ENCODE data around the gene PHF5A.

The PHF5A gene

GRCh38 chr22:41411021-41411851 lies 57.3 kb downstream of the PHF5A start:
- TF ChIP-seq, protein P1, sequence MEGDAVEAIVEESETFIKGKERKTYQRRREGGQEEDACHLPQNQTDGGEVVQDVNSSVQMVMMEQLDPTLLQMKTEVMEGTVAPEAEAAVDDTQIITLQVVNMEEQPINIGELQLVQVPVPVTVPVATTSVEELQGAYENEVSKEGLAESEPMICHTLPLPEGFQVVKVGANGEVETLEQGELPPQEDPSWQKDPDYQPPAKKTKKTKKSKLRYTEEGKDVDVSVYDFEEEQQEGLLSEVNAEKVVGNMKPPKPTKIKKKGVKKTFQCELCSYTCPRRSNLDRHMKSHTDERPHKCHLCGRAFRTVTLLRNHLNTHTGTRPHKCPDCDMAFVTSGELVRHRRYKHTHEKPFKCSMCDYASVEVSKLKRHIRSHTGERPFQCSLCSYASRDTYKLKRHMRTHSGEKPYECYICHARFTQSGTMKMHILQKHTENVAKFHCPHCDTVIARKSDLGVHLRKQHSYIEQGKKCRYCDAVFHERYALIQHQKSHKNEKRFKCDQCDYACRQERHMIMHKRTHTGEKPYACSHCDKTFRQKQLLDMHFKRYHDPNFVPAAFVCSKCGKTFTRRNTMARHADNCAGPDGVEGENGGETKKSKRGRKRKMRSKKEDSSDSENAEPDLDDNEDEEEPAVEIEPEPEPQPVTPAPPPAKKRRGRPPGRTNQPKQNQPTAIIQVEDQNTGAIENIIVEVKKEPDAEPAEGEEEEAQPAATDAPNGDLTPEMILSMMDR (IDR thresholded peaks at IDR 0.05; ENCODE audit: low read depth, low read length): no peak
- Histone ChIP-seq H3K27me3 (no peaks in the 10 kb centered on the region), H3K9me3 (no peaks in the 10 kb centered on the region), H3K36me3 (no peaks in the 10 kb centered on the region), H3K4me3 (ENCODE audit: low read depth, low read length) (no peak overlapping the region), H3K4me1 (no peaks in the 10 kb centered on the region)
- no peak for DNase-seq

GRCh38 chr22:41410311-41410751 lies 58.2 kb downstream of the PHF5A start:
- TF ChIP-seq, protein P1 (IDR thresholded peaks at IDR 0.05; ENCODE audit: low read depth, low read length): no peak
- H3K4me1 ChIP-seq: no peaks in the 10 kb centered on the region
- DNase-seq: no peak

More at GRCh38 chr22:41410311-41410751, 58.2 kb downstream of the PHF5A start:
- H3K4me3 ChIP-seq (ENCODE audit: low read depth, low read length): no peak overlapping the region
- no peaks in the 10 kb centered on the region for H3K36me3 ChIP-seq
- H3K27me3 ChIP-seq: no peaks in the 10 kb centered on the region
- no peaks in the 10 kb centered on the region for H3K9me3 ChIP-seq

Data from BE2C (cell line).